Neural crest cell (in vitro differentiated cells): ENCODE data around the gene MAP9. TPM values are rescaled to one million over a fixed set of nuclear protein-coding genes. Genes with fewer than 3 reads are reported as not detected.
"Not testable (repeated sequence)": the region's sequence is repeated elsewhere in the genome, so short reads cannot be mapped to it uniquely, and the experiment has no call there.

Source experiments
- DNase-seq: peaks from one replicate; pipeline ENCODE4 v3.0.0; 2021; ENCODE audit warnings: low read depth, mixed read lengths, low spot score
- H3K27ac Mint-ChIP-seq: one replicate; pipeline ENCODE4 v1.8.0; 2021; ENCODE audit warnings: mild to moderate bottlenecking, mixed read lengths; ENCODE audit not compliant: unreplicated experiment
- H3K27me3 Mint-ChIP-seq: 2 replicates; pipeline ENCODE4 v1.8.0; 2021; ENCODE audit warnings: low read depth, mild to moderate bottlenecking, mixed read lengths
- H3K36me3 Mint-ChIP-seq: 2 replicates; pipeline ENCODE4 v1.8.0; 2021; ENCODE audit warnings: low read depth, mild to moderate bottlenecking, mixed read lengths
- H3K4me1 Mint-ChIP-seq: 2 replicates; pipeline ENCODE4 v1.8.0; 2021; ENCODE audit warnings: mixed read lengths
- H3K4me3 Mint-ChIP-seq: one replicate; pipeline ENCODE4 v1.8.0; 2021; ENCODE audit warnings: mild to moderate bottlenecking, mixed read lengths
- H3K9me3 Mint-ChIP-seq: 2 replicates; pipeline ENCODE4 v1.8.0; 2021; ENCODE audit warnings: mixed read lengths
- total RNA-seq: library from RNA; stranded (reverse); gene quantifications from 2 replicates; pipeline ENCODE4 v1.2.1, GENCODE V29; 2021
- TF ChIP-seq, protein P1 (sequence below): fragments of 200-600 bp; sonication (generic); conservative IDR thresholded peaks from 2 replicates; pipeline ENCODE4 v1.5.0; 2021; ENCODE audit warnings: antibody characterized with exemption, mild to moderate bottlenecking

Gene MAP9
- total RNA-seq, 1 donor from 2014 or later, result 15.8 TPM

DNA sequence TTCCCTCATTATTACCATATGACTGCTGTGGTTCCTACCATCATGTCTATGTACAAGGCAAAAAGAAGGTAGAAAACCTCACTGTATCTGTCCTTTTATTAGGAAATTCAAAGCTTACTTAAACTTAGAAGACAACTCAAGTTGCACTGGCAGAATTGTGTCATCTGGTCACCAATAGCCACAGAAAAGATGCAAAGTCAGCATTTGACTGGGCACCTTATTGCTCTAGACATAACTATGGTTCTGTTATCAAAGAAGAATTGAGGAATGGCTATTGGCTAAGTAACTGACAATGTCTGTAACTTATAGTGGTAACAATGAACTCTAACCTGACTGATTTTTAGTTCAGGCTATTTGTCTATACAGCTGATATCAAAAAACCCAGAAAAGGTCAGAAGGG lies 45.3 kb downstream of the MAP9 start:
- Mint-ChIP-seq H3K9me3 (peaks cover 2% of the 10 kb centered on the region), H3K4me3 (no peak overlapping the region), H3K36me3 (no peaks in the 10 kb centered on the region), H3K27me3 (no peaks in the 10 kb centered on the region), H3K4me1 (no peaks in the 10 kb centered on the region), H3K27ac (no peak overlapping the region)
- no peak for DNase-seq
- TF ChIP-seq, protein P1, sequence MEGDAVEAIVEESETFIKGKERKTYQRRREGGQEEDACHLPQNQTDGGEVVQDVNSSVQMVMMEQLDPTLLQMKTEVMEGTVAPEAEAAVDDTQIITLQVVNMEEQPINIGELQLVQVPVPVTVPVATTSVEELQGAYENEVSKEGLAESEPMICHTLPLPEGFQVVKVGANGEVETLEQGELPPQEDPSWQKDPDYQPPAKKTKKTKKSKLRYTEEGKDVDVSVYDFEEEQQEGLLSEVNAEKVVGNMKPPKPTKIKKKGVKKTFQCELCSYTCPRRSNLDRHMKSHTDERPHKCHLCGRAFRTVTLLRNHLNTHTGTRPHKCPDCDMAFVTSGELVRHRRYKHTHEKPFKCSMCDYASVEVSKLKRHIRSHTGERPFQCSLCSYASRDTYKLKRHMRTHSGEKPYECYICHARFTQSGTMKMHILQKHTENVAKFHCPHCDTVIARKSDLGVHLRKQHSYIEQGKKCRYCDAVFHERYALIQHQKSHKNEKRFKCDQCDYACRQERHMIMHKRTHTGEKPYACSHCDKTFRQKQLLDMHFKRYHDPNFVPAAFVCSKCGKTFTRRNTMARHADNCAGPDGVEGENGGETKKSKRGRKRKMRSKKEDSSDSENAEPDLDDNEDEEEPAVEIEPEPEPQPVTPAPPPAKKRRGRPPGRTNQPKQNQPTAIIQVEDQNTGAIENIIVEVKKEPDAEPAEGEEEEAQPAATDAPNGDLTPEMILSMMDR, result no peak

DNA sequence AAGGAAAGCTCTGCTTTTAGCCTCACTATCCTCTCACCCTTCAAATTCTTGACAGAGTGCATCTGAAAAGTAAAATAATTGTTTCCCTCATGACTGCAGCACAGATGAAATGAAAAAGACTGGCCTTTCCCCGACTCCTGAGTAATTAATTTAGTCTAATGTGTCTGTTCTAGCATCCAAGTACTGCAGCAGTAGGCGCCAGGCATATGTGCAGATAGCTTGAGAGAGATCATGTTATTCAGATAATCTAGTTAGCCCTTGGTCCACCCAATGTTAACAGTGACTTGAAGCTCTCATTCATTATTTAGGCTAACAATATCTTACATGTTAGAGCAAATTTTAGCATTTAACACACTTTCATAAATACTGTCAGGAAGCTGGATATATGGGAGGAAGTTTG lies 54.0 kb downstream of the MAP9 start:
- no peak overlapping the region for H3K27ac Mint-ChIP-seq
- H3K4me3 Mint-ChIP-seq, result no peak overlapping the region
- TF ChIP-seq, protein P1, result no peak
- H3K4me1 Mint-ChIP-seq, result no peaks in the 10 kb centered on the region
- peaks cover 6% of the 10 kb centered on the region for H3K27me3 Mint-ChIP-seq
- no peaks in the 10 kb centered on the region for H3K9me3 Mint-ChIP-seq
- no peaks in the 10 kb centered on the region for H3K36me3 Mint-ChIP-seq
- no peak for DNase-seq

DNA sequence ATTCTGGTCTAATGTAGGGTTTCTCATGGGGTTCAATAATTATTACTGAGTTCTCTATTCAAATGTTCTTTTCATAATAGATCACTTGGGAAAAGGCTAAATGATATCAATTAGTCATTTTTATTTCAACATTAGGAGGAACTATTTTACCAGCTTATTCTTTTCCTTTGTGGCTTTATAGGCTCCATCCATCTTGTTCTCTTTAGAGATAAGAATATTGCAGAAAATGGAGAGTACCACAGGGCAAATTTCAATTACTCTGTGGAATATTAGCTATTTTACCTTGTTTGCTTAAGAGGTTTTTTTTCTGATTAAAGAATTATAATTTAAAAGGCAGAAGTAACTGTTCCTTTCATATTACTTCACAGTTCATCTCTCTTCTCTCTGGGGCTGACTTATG lies 55.8 kb downstream of the MAP9 start:
- H3K9me3 Mint-ChIP-seq, result no peaks in the 10 kb centered on the region
- no peak overlapping the region for H3K4me3 Mint-ChIP-seq
- H3K27ac Mint-ChIP-seq, result no peak overlapping the region

DNA sequence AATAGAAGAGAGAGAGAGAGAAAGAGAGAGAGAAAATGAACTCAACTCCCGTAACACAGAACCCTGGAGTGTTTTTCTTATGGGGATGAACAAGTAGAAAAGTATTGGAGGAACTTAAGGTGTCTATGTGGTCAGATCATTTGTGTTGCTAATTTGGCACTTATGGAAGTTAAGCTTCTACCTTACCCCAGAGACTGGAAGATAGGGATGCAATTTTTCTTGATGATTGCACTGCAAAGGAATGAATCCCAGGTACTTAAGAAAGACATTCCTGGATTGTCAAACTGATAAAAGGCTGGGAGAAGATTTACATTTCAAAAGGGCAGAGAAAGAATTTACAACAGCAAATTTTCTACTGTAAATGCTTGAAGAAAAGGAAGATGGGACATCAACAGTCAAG lies 57.2 kb downstream of the MAP9 start:
- no peaks in the 10 kb centered on the region for H3K4me1 Mint-ChIP-seq
- peaks cover 2% of the 10 kb centered on the region for H3K9me3 Mint-ChIP-seq
- no peak overlapping the region for H3K4me3 Mint-ChIP-seq
- peaks cover 1% of the 10 kb centered on the region for H3K36me3 Mint-ChIP-seq
- H3K27ac Mint-ChIP-seq, result no peak overlapping the region
- no peak for DNase-seq
- TF ChIP-seq, protein P1, result no peak
- peaks cover 9% of the 10 kb centered on the region for H3K27me3 Mint-ChIP-seq

More for the DNA sequence above, 55.8 kb downstream of the MAP9 start:
- DNase-seq, result no peak
- no peaks in the 10 kb centered on the region for H3K4me1 Mint-ChIP-seq
- no peaks in the 10 kb centered on the region for H3K36me3 Mint-ChIP-seq
- H3K27me3 Mint-ChIP-seq, result peaks cover 9% of the 10 kb centered on the region
- TF ChIP-seq, protein P1, result no peak

DNA sequence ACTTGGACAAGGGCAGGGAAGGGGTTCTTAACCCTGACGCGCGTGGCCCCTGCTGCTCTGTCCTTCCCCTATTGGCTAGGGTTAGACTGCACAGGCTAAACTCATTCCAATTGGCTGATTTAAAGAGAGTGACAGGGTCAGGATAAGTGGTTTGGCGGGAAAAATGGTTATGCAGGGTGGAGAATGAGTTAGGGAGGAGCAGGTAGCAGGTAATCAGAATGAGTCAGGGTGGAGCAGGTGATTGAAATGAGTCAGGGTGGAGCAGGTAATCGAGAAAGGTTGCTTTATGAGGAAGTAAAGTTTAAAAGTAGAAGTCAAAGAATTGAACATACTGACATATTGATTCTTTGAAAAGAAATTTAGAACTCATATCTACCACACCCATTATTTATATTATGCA lies 64.7 kb downstream of the MAP9 start:
- H3K27me3 Mint-ChIP-seq, result peaks cover 11% of the 10 kb centered on the region
- not testable (repeated sequence) for H3K36me3 Mint-ChIP-seq, DNase-seq, H3K4me1 Mint-ChIP-seq, H3K9me3 Mint-ChIP-seq, H3K4me3 Mint-ChIP-seq, H3K27ac Mint-ChIP-seq

DNA sequence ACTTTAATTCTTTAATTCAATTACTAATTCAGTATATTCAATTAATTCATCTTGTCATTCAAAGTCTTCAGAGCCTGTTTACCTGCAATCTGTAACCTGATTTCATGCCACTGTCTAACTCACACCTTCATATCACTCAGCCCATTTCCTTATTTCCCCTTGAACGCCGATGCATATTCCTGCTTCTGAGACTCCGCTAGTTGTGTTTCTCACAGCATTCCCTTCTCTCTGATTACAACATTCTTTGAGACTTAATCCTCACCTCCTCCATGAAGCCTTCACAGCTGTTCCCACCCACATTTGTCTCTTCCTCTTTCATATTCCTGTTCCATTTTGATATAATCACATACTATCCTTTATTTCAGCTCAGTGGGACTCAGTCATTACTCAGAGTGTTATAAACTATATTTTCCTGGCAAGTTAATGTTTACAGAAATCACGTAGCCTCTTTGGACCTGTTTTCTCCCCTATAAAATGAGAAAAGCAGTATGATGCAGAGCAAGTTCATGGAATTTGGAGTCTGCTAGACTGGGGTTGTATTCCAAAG lies 69.0 kb downstream of the MAP9 start:
- Mint-ChIP-seq H3K9me3 (peaks cover 6% of the 10 kb centered on the region), H3K4me3 (no peak overlapping the region), H3K27ac (no peak overlapping the region), H3K36me3 (no peaks in the 10 kb centered on the region), H3K4me1 (no peaks in the 10 kb centered on the region), H3K27me3 (peaks cover 11% of the 10 kb centered on the region)
- DNase-seq, result no peak
- TF ChIP-seq, protein P1, result no peak
